Measurements from ENCODE around the gene CDH6. TPM values are rescaled to one million over a fixed set of nuclear protein-coding genes. Genes with fewer than 3 reads are reported as not detected.

Gene CDH6
- total RNA-seq, 1 donor from 2014 or later = 7.2 TPM

GRCh38 chr5:31238497-31238896, 45.0 kb downstream of the CDH6 start:
- DNase-seq = no peak

GRCh38 chr5:31244921-31245320, 51.4 kb downstream of the CDH6 start:
- Histone ChIP-seq H3K36me3 (no peaks in the 10 kb centered on the region), H3K27ac (no peak overlapping the region), H3K4me1 (no peaks in the 10 kb centered on the region), H3K4me3 (no peak overlapping the region), H3K27me3 (ENCODE audit: low read depth) (no peaks in the 10 kb centered on the region), H3K9me3 (no peaks in the 10 kb centered on the region)
- TF ChIP-seq CTCF (IDR thresholded peaks at IDR 0.05) = no peak
- intact Hi-C loops (cut with DNase I) = no loop called here
- ATAC-seq (no peak), DNase-seq (no peak)

More at GRCh38 chr5:31238497-31238896, 45.0 kb downstream of the CDH6 start:
- Histone ChIP-seq H3K9me3 (no peaks in the 10 kb centered on the region), H3K27ac (no peak overlapping the region), H3K4me1 (no peaks in the 10 kb centered on the region), H3K4me3 (no peak overlapping the region), H3K36me3 (no peaks in the 10 kb centered on the region), H3K27me3 (ENCODE audit: low read depth) (no peaks in the 10 kb centered on the region)
- no peak for ATAC-seq
- intact Hi-C loops (cut with DNase I) = no loop called here
- no peak for TF ChIP-seq CTCF (IDR thresholded peaks at IDR 0.05)

- ATAC-seq = no peak
- no peak for DNase-seq
- H3K36me3 ChIP-seq = no peaks in the 10 kb centered on the region
- no peaks in the 10 kb centered on the region for H3K27me3 ChIP-seq (ENCODE audit: low read depth)
- intact Hi-C loops (cut with DNase I) = no loop called here
- TF ChIP-seq CTCF (IDR thresholded peaks at IDR 0.05) = no peak
- H3K4me3 ChIP-seq = no peak overlapping the region
- no peaks in the 10 kb centered on the region for H3K4me1 ChIP-seq
- no peak overlapping the region for H3K27ac ChIP-seq
- no peaks in the 10 kb centered on the region for H3K9me3 ChIP-seq
Observed at GRCh38 chr5:31247381-31247780, 53.9 kb downstream of the CDH6 start.

GRCh38 chr5:31250201-31250600, 56.7 kb downstream of the CDH6 start:
- Histone ChIP-seq H3K36me3 (no peaks in the 10 kb centered on the region), H3K27me3 (ENCODE audit: low read depth) (no peaks in the 10 kb centered on the region), H3K4me3 (no peak overlapping the region), H3K4me1 (no peaks in the 10 kb centered on the region), H3K27ac (no peak overlapping the region), H3K9me3 (no peaks in the 10 kb centered on the region)
- intact Hi-C loops (cut with DNase I) = no loop called here
- ATAC-seq = no peak
- DNase-seq = no peak
- no peak for TF ChIP-seq CTCF (IDR thresholded peaks at IDR 0.05)

- H3K27me3 ChIP-seq (ENCODE audit: low read depth) = no peaks in the 10 kb centered on the region
- TF ChIP-seq CTCF (IDR thresholded peaks at IDR 0.05) = no peak
- DNase-seq (no peak), ATAC-seq (no peak)
- H3K4me3 ChIP-seq = no peak overlapping the region
- H3K9me3 ChIP-seq = no peaks in the 10 kb centered on the region
- no peaks in the 10 kb centered on the region for H3K4me1 ChIP-seq
- no peak overlapping the region for H3K27ac ChIP-seq
- intact Hi-C loops (cut with DNase I) = no loop called here
- H3K36me3 ChIP-seq = no peaks in the 10 kb centered on the region
Observed at GRCh38 chr5:31251032-31251431, 57.5 kb downstream of the CDH6 start.

GRCh38 chr5:31255041-31255440, 61.6 kb downstream of the CDH6 start:
- Histone ChIP-seq H3K36me3 (no peaks in the 10 kb centered on the region), H3K27me3 (ENCODE audit: low read depth) (no peaks in the 10 kb centered on the region), H3K4me1 (no peaks in the 10 kb centered on the region), H3K4me3 (no peak overlapping the region), H3K9me3 (no peaks in the 10 kb centered on the region), H3K27ac (no peak overlapping the region)
- intact Hi-C loops (cut with DNase I) = no loop called here
- DNase-seq (no peak), ATAC-seq (no peak)
- no peak for TF ChIP-seq CTCF (IDR thresholded peaks at IDR 0.05)

All from lower lobe of right lung (tissue), 2 donors.